Endothelial cell of umbilical vein (primary cell): ENCODE results near the gene ANKMY2. TPM values are rescaled to one million over a fixed set of nuclear protein-coding genes. Genes with fewer than 3 reads are reported as not detected.
"Not testable (repeated sequence)": the region's sequence is repeated elsewhere in the genome, so short reads cannot be mapped to it uniquely, and the experiment has no call there.

Experiments used
- BruUV-seq: library from RNA; stranded (reverse); fragments of 400-500 nt; replicated peaks from 2 replicates; lab custom pipeline; 2021; lab: Mats Ljungman, UMichigan
- CTCF ChIA-PET: fragments of 300-600, 350-600 bp; sonication (Branson Sonifier 250); formaldehyde crosslinking; loops from one replicate; lab custom pipeline; 2021; ENCODE audit warnings: antibody characterized with exemption, inconsistent platforms; lab: Charles Lee
- POLR2A ChIA-PET: fragments of 300-600, 350-600 bp; sonication (Branson Sonifier 250); formaldehyde crosslinking; loops from one replicate; lab custom pipeline; 2021; ENCODE audit warnings: antibody characterized with exemption, inconsistent platforms; lab: Charles Lee
- DNase-seq: peaks from one replicate; pipeline ENCODE4 v3.0.0-alpha.2; 2011; ENCODE audit warnings: low read depth, low spot score
- FAIRE-seq: peaks from 2 replicates; lab custom pipeline; 2011; peaks lifted over from hg19 to GRCh38; lab: Jason Lieb, UNC
- H2AFZ ChIP-seq: 2 replicates; pipeline ENCODE4 v1.6.0; 2012; ENCODE audit warnings: low read depth, low read length, control low read depth, inconsistent platforms
- H3K27ac ChIP-seq: 2 replicates; pipeline ENCODE4 v1.5.1; 2011; ENCODE audit warnings: low read depth, mild to moderate bottlenecking, control low read depth, low read length, moderate library complexity; ENCODE audit not compliant: insufficient read depth
- H3K27me3 ChIP-seq, 2 experiments: 2 replicates each; pipeline versions ENCODE4 v1.6.0 to v1.6.1; 2011; ENCODE audit warnings: low read length in 2 of 2, mixed read lengths in 1 of 2; ENCODE audit not compliant: control insufficient read depth in 2 of 2, insufficient read depth in 2 of 2
- H3K36me3 ChIP-seq, 2 experiments: 2 replicates in 1 of 2; 3 replicates in 1 of 2; pipeline ENCODE4 v1.5.1; 2011; ENCODE audit warnings: low read length in 2 of 2, mild to moderate bottlenecking in 1 of 2, moderate library complexity in 1 of 2; ENCODE audit not compliant: control insufficient read depth in 2 of 2, insufficient read depth in 2 of 2; ENCODE audit errors: extremely low read depth in 1 of 2
- H3K4me1 ChIP-seq: 3 replicates; pipeline ENCODE4 v1.5.1; 2011; ENCODE audit warnings: mild to moderate bottlenecking, low read length; ENCODE audit not compliant: control insufficient read depth, insufficient read depth; ENCODE audit errors: extremely low read depth
- H3K4me2 ChIP-seq: 2 replicates; pipeline ENCODE4 v1.6.1; 2011; ENCODE audit warnings: low read length, control low read depth, mixed read lengths; ENCODE audit not compliant: insufficient read depth
- H3K4me3 ChIP-seq, 3 experiments: fragments of 200-600 bp in 1 of 3; sonication (generic), shearing (Covaris generic) in 1 of 3; replicated peaks in 1 of 3; 2 replicates each; pipeline ENCODE4 v1.5.1; 2011 to 2016; ENCODE audit warnings: control low read depth in 3 of 3, low read length in 3 of 3, mild to moderate bottlenecking in 2 of 3, inconsistent platforms in 1 of 3, low read depth in 1 of 3, moderate library complexity in 1 of 3; ENCODE audit not compliant: insufficient read depth in 1 of 3
- H3K79me2 ChIP-seq: 2 replicates; pipeline ENCODE4 v1.6.0; 2012; ENCODE audit warnings: low read length, inconsistent platforms; ENCODE audit not compliant: control insufficient read depth, insufficient read depth
- H3K9ac ChIP-seq: replicated peaks from 2 replicates; pipeline ENCODE3; 2011; ENCODE audit warnings: low read length, control low read depth; ENCODE audit not compliant: insufficient read depth; ENCODE audit errors: extremely low read depth
- H3K9me1 ChIP-seq: replicated peaks from 3 replicates; pipeline ENCODE4 v1.6.0; 2011; ENCODE audit warnings: mild to moderate bottlenecking, low read length; ENCODE audit not compliant: control insufficient read depth, insufficient read depth; ENCODE audit errors: extremely low read depth
- H3K9me3 ChIP-seq: replicated peaks from 2 replicates; pipeline ENCODE4 v1.5.1; 2012; ENCODE audit warnings: low read length, inconsistent platforms; ENCODE audit not compliant: control insufficient read depth, insufficient read depth
- H4K20me1 ChIP-seq: replicated peaks from 2 replicates; pipeline ENCODE3; 2011; ENCODE audit warnings: mild to moderate bottlenecking, low read length; ENCODE audit not compliant: control insufficient read depth, insufficient read depth; ENCODE audit errors: extremely low read depth
- FOS ChIP-seq: IDR thresholded peaks from 2 replicates; pipeline ENCODE4 v1.6.1; 2011; ENCODE audit warnings: mild to moderate bottlenecking, low read length, moderate library complexity, borderline replicate concordance; ENCODE audit not compliant: insufficient read depth
- JUN ChIP-seq: IDR thresholded peaks from 2 replicates; pipeline ENCODE4 v1.6.1; 2011; ENCODE audit warnings: borderline replicate concordance, low read depth; ENCODE audit not compliant: insufficient read length, insufficient read depth
- POLR2A ChIP-seq: IDR thresholded peaks from 2 replicates; pipeline ENCODE4 v1.6.1; 2012; ENCODE audit warnings: low read depth, mild to moderate bottlenecking, control low read depth, low read length
- dilution Hi-C: fragments of 300-500 bp; cut with MboI; formaldehyde crosslinking; loops from one replicate; pipeline ENCODE4 v1.15.0; 2019; ENCODE audit warnings: low sequenced_read_pairs; ENCODE audit not compliant: extremely low pct_ligation_motif_present
- intact Hi-C: fragments of 100-400 bp; cut with micrococcal nuclease; formaldehyde crosslinking; loops from one replicate; pipeline ENCODE4 v1.10.0; 2022
- polyA plus RNA-seq, 4 experiments: library from polyadenylated mRNA; depleted of rRNA in 3 of 4; stranded (reverse) in 3 of 4; unstranded in 1 of 4; fragments of >200 nt; gene quantifications; 2 replicates each; pipeline versions ENCODE4 v1.2.1 to v1.2.3, GENCODE V29; 2011 to 2012; ENCODE audit warnings: missing spikeins in 1 of 4
- total RNA-seq: library from RNA; stranded (reverse); gene quantifications from 2 replicates; pipeline ENCODE4 v1.2.3, GENCODE V29; 2021
- TF ChIP-seq, protein P1 (sequence below): IDR thresholded peaks from 2 replicates; pipeline ENCODE4 v1.6.1; 2011; ENCODE audit not compliant: insufficient read depth, insufficient read length

The ANKMY2 gene
- total and polyA plus RNA-seq, 2 donors (not counting 3 experiments of a cell fraction or from before 2014, with no cell fraction given): 7.7 to 11.6 TPM

DNA sequence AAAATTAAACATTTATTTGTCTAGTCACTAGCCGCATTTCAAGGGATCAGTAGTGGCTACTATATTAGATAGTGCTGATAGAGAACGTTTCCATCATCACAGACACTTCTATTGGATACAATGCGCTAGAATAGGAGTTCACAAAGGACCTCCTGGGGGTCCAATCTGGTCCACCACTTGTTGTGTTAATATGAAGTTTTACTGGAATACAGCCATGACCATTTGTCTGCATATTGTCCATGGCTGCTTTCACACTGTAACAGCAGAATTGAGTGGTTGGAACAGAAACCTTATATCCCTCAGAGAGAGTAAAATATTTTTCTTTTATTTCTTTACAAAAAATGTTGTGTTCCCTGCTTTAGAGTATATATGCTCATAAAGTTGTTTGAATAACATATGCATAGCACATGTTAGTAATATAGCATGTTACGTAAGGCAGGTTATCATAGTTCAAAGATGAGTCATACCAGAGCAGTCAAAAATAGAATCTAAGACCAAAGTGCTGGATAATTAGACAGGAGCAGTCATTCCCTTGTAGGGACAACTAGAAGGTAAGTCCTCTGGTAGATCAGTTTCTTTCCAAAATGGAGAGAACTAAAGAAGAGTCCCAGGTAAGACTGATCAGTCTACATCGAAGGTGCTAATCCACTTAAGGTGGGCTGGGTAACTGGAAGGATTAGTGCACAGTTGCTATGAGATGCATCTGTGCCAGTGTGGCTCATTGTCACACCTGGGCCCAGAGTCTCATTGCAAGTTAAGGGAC is 15.3 kb upstream of the ANKMY2 start:
- no peak overlapping the region for H3K9ac ChIP-seq
- dilution Hi-C loops (no loop called here), intact Hi-C loops (loop anchor here (2.0 kb wide), 1 partner anchor 14 kb away; the partner anchor contains the start of gene BZW2)
- ChIA-PET POLR2A (interaction anchor here (0.7 kb wide), 1 partner anchor 126 kb away, joined by 5 read pairs; no protein-coding TSS in a partner anchor), CTCF (interaction anchor here (1.0 kb wide), 1 partner anchor 34 kb away, joined by 3 read pairs; no protein-coding TSS in a partner anchor)
- H3K4me3 ChIP-seq: no peak overlapping the region
- peaks cover 21% of the 10 kb centered on the region for H3K4me1 ChIP-seq
- no peaks in the 10 kb centered on the region for H3K9me3 ChIP-seq
- peak overlapping the region; percentile 48 for H3K4me2 ChIP-seq
- FAIRE-seq (peak; percentile 72), DNase-seq (peak; percentile 75)
- H3K36me3 ChIP-seq: no peaks in the 10 kb centered on the region
- no TSS peak for BruUV-seq
- H3K27ac ChIP-seq: peak overlapping the region; percentile 19
- H3K9me1 ChIP-seq: no peaks in the 10 kb centered on the region
- no peaks in the 10 kb centered on the region for H3K27me3 ChIP-seq
- peaks cover 91% of the 10 kb centered on the region for H3K79me2 ChIP-seq
- no peak overlapping the region for H2AFZ ChIP-seq
- peaks cover 2% of the 10 kb centered on the region for H4K20me1 ChIP-seq
- TF ChIP-seq FOS (peak; percentile 64), POLR2A (no peak), JUN (peak; percentile 93)
- TF ChIP-seq, protein P1, sequence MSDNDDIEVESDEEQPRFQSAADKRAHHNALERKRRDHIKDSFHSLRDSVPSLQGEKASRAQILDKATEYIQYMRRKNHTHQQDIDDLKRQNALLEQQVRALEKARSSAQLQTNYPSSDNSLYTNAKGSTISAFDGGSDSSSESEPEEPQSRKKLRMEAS: no peak

- H3K4me3 ChIP-seq, dilution Hi-C loops, DNase-seq, H3K27ac ChIP-seq, H3K9me1 ChIP-seq, H2AFZ ChIP-seq, H3K9me3 ChIP-seq, H3K9ac ChIP-seq, FAIRE-seq, H3K36me3 ChIP-seq, H3K27me3 ChIP-seq, H4K20me1 ChIP-seq, BruUV-seq: not testable (repeated sequence)
- ChIA-PET CTCF (interaction anchor here (1.0 kb wide), 1 partner anchor 35 kb away, joined by 3 read pairs; no protein-coding TSS in a partner anchor), POLR2A (interaction anchor here (0.7 kb wide), 1 partner anchor 125 kb away, joined by 5 read pairs; no protein-coding TSS in a partner anchor)
- Histone ChIP-seq H3K4me1 (peaks cover 21% of the 10 kb centered on the region), H3K79me2 (peaks cover 93% of the 10 kb centered on the region), H3K4me2 (peak overlapping the region; percentile 48)
- intact Hi-C loops: loop anchor here (1.0 to 2.0 kb wide), 2 partner anchors 9 to 13 kb away; partner anchors contain the start of gene BZW2
Observed at GRCh38 chr7:16659854-16660497, 14.4 kb upstream of the ANKMY2 start.
